ENCODE results near the gene TPI1. TPM values are rescaled to one million over a fixed set of nuclear protein-coding genes. Genes with fewer than 3 reads are reported as not detected.

The TPI1 gene
- total RNA-seq, result 625 and 743 TPM in 2 replicates

DNA sequence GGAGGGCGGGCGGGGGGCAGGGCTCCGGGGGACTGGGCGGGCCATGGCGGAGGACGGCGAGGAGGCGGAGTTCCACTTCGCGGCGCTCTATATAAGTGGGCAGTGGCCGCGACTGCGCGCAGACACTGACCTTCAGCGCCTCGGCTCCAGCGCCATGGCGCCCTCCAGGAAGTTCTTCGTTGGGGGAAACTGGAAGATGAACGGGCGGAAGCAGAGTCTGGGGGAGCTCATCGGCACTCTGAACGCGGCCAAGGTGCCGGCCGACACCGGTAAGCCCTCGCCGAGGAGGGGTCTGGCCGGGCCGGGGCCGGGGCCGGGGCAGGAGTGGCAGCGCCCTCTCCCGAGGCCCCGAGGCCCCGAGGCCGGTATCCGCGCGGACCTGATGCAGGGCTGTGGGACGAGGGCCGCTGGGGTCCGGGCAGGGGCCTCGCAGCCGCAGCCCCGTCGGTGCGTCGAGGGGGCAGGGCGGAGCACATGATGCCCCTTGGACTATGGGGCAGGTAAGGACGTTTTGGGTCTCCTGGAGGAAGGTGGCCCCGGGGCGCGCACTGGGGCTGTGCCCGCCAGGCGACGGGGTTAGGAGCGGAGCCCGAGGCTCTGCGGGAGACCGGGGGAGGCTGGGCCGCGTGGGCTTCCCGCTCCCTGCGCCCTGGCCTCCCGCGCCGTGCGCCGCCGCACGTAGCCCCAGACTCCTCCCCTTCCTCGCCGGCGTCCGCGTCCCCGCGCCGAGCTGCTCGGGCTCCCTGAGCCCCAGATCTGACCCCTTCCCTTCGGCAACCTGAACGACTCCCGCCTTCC is at the start of gene TPI1:
TSS of gene TPI1 (plus strand) at position 119 of the 798 bp plus-strand sequence. CDS start at position 155, 36 bp downstream.
- peak; percentile 86 for DNase-seq

DNA sequence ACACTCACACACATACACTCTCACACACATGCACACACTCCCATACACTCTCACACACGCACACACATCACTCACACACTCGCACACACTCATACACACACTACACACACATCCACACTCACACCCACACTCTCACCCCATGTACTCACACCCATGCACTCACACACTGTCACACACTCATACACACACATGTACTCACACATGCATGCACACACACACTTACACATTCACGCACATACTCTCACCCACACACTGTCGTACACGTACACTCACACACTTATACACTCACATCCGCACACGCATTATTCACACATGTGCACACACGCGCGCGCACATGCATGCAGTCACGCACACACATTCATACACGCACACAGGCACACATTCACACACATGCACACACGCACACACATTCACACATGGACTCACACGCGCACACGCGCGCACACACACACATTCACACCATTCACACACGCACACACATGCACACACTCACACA is 49.6 kb upstream of the TPI1 start:
- DNase-seq, result no peak

GRCh38 chr12:6818222-6818621 is 49.1 kb upstream of the TPI1 start:
- DNase-seq, result no peak

- no peak for DNase-seq
These were observed 48.7 kb upstream of the TPI1 start for GRCh38 chr12:6818645-6819044.

- DNase-seq, result peak; percentile 40
These were observed 48.0 kb upstream of the TPI1 start for GRCh38 chr12:6819106-6820030.

GRCh38 chr12:6820166-6820565 is 47.2 kb upstream of the TPI1 start:
- no peak for DNase-seq

DNA sequence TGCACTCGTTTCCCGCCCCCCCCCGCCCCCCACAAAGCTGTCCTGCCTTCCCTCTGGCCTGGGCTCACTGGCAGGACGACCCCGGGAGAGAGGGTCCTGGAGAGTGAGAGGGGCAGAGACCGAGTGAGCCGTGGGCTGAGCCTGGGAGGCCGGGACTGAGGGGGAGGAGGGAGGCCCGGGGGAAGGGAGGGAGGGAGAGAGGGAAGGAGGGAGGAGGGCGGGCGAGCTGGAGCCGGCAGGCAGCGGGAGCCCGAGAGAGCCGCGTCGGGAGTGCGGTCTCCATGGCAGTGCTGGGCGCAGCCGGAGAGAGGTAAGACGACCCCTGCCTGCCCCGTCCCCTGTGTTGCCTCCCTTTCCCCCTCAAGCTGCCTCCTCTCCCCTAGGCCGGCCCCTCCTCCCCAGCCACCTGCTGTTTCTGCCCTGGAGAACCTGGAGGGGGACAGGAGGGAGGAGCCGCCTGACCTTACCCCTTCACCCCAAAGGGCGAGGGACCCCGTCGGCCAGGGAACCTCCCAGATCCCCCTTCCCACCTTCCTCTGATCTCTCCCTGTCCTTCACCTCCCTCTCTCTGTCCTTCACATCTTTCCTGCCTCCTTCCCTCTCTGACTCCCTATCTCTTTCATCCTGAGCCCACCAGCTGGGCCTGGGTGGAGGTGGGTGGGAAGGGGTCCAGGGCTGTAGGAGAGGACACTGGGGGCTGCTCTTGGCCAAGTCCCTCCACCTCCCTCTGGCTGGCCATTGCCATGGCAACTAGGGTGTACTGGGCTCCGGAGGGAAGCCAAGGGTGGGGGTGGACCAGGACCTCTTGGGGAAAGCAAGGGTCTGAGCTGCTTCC is 45.5 kb upstream of the TPI1 start, which contains the start of gene GPR162:
TSS of gene GPR162 (plus strand) at position 231 of the 835 bp plus-strand sequence. CDS start 2,078 bp downstream, outside the sequence.
- DNase-seq, result peak; percentile 35

DNA sequence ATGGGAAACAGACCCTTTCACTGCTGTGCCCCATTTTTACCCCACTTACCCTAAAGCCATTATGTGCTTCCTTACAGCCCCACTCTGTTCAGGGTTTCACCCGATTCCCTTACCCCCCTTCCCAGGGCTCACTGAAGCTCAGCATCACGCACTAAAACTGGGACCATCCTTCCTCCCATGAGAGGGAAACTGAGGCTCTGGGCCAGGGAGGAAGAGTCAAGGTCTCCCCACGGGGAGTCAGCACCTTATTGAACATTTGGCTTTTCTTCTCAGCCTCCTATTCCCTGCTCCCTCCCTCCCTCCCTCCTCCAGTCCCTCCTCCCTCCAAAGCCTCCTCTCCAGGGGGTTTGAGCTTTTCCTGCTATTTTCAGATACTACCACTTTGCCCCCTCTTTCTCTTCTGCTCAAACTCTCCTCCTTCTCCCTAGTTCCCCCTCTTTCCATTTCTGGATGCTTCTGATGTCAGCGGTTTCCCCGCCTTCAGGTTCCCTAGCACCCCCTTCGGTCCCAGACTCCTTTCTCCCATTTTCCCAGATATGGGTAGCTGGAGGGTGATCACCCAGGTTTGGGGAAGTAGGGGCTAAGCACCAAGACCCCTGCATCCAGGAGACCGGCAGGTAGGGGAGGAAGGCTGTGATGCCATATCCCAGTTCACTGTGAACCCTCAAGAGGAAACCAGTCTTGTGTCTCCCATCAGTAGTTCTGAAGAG is 44.8 kb upstream of the TPI1 start:
- DNase-seq, result no peak

GRCh38 chr12:6823182-6824084 is 43.9 kb upstream of the TPI1 start:
- no peak for DNase-seq

- DNase-seq, result no peak
These were observed 43.1 kb upstream of the TPI1 start for GRCh38 chr12:6824085-6824775.

DNA sequence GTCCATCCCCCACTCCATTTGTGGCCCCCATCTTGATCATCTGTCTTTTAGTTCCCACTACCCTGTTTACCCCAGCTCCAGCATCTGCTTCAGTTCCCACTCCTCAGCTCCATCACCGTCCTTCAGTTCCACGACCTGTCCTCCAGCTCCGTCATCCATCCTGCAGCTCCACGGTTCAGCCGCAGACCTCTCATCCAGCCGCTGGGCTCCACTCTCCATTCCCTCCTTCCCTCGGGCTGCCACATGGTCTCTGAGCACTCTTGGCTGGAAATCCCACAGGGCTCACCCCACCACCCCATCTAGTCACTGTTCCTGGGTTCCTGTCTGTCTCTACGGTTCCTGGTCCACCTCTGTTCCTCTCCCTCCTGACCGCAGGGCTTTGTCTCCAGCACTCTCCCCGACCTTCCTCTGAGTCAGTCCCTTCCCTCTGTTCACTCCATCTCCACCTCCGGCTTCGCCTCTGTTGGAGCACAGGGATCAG is 42.4 kb upstream of the TPI1 start:
- DNase-seq, result peak; percentile 36

DNA sequence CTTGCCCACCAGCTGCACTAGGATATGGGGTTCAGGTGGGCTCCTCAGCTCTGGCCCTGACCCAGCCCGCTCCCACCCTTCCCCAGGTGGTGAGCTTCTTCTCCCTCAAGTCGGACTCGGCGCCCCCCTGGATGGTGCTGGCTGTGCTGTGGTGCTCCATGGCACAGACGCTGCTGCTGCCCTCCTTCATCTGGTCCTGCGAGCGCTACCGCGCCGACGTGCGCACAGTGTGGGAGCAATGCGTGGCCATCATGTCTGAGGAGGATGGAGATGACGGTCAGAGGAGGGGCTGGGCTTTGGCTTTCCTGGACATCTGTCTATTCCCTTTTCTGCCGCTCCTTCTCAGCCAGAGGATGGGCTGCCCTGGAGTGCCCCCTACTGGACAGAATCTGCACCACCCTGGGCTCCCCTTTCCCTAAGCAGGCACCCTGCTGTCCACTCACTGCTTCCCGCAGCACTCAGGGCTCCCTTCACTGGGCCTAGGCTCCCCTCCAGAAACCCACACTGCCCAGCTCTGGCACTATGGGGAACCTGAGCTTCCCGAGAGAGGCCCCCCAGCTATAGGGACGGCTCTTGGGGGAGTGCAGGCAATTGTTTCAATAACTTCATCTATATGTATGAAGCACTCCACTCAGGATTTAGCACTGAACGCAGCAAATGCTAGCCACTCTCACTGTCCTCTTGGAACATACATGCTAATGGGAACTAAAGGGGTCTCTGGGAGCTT is 41.8 kb upstream of the TPI1 start:
- peak; percentile 91 for DNase-seq

DNA sequence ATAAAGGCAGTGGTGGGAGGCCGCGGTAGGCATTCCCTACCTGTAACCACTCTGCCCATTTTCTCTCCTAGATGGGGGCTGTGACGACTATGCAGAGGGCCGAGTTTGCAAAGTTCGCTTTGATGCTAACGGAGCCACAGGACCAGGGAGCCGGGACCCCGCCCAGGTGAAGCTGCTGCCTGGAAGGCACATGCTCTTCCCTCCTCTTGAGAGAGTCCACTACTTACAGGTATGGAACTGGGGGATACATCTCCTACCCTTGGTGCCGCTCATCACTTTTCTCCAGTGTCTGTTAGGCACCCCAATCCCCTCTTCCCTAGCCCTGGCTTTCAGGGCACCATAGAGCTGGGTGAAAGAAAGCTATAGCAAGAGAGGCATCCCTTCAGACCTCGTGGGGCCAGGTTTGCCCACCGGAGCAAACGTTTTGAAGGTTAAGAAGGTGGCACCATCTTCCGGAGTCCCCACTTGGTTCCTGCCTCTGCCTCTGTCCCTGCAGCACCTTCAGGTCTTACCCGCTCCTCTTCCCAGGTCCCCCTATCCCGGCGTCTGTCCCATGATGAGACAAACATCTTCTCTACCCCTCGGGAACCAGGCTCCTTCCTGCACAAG is 41.1 kb upstream of the TPI1 start:
- no peak for DNase-seq

- DNase-seq, result no peak
These were observed 40.4 kb upstream of the TPI1 start for GRCh38 chr12:6826734-6827436.

GRCh38 chr12:6827437-6827911 is 39.9 kb upstream of the TPI1 start:
- peak; percentile 72 for DNase-seq

- DNase-seq, result peak; percentile 41
These were observed 39.1 kb upstream of the TPI1 start, which contains the start of gene P3H3 for GRCh38 chr12:6827982-6828780. Gene P3H3 (plus strand): TSS chr12:6828407. CDS start chr12:6828441, 34 bp downstream.

All from dermis blood vessel endothelial cell (primary cell).